ENCODE results near the gene MAGEB6B. TPM values are rescaled to one million over a fixed set of nuclear protein-coding genes. Genes with fewer than 3 reads are reported as not detected.
A peak's percentile ranks its signal among the peaks of the same experiment; 100 is the strongest.
"Not testable (repeated sequence)": the region's sequence is repeated elsewhere in the genome, so short reads cannot be mapped to it uniquely, and the experiment has no call there.

Gene MAGEB6B
- total RNA-seq (not detected), polyA plus RNA-seq (not detected)

GRCh38 chrX:26160301-26160700, at the start of gene MAGEB6B:
Gene MAGEB6B, plus strand, starts transcription at chrX:26160601. Its CDS starts 0 bp downstream, at chrX:26160601.
- CTCF ChIA-PET (ENCODE audit: partially characterized antibody), result no interaction called here
- H3K27me3 ChIP-seq (ENCODE audit: insufficient read depth, low read length), result no peaks in the 10 kb centered on the region
- H3K4me1 ChIP-seq (ENCODE audit: insufficient read depth, low read length), result no peaks in the 10 kb centered on the region
- Mint-ChIP-seq H3K4me1 (no peaks in the 10 kb centered on the region), H3K27ac (no peak within 1 kb of the TSS), H3K9me3 (peaks cover 0 to 8% (median 4%) of the 10 kb centered on the region in 8 donors), H3K36me3 (no peaks in the 10 kb centered on the region), H3K27me3 (no peaks in the 10 kb centered on the region), H3K4me3 (no peak within 1 kb of the TSS)
- H3K36me3 ChIP-seq (ENCODE audit: insufficient read depth, low read length), result no peaks in the 10 kb centered on the region
- intact Hi-C loops (cut with micrococcal nuclease), result no loop called here
- DNase-seq, result no peak
- POLR2A ChIA-PET (ENCODE audit: partially characterized antibody), result no interaction called here
- no peaks in the 10 kb centered on the region for H3K9me3 ChIP-seq (ENCODE audit: control insufficient read depth in 1 of 2, low read length in 2 of 2)
- H3K27ac ChIP-seq (ENCODE audit: low read depth, low read length), result no peak within 1 kb of the TSS
- no peak within 1 kb of the TSS for H3K4me3 ChIP-seq (ENCODE audit: low read length in 2 of 2)

GRCh38 chrX:26138274-26138673, 22.1 kb upstream of the MAGEB6B start, which contains the start of gene MAGEB18:
Gene MAGEB18, plus strand, starts transcription at chrX:26138343. Its CDS starts 643 bp downstream, at chrX:26138986.
- no peaks in the 10 kb centered on the region for H3K4me1 Mint-ChIP-seq
- POLR2A ChIA-PET (ENCODE audit: partially characterized antibody), result no interaction called here
- Histone ChIP-seq H3K4me1 (ENCODE audit: insufficient read depth, low read length) (no peaks in the 10 kb centered on the region), H3K27me3 (ENCODE audit: insufficient read depth, low read length) (no peaks in the 10 kb centered on the region), H3K9me3 (ENCODE audit: control insufficient read depth in 1 of 2, low read length in 2 of 2) (no peaks in the 10 kb centered on the region), H3K4me3 (ENCODE audit: low read length in 2 of 2) (no peak within 1 kb of the TSS), H3K36me3 (ENCODE audit: insufficient read depth, low read length) (no peaks in the 10 kb centered on the region), H3K27ac (ENCODE audit: low read depth, low read length) (no peak within 1 kb of the TSS)
- no peaks in the 10 kb centered on the region for H3K27me3 Mint-ChIP-seq
- no peak within 1 kb of the TSS for H3K27ac Mint-ChIP-seq
- no peak within 1 kb of the TSS for H3K4me3 Mint-ChIP-seq
- H3K9me3 Mint-ChIP-seq, result peaks cover 0 to 8% (median 0%) of the 10 kb centered on the region in 8 donors
- DNase-seq, result no peak
- intact Hi-C loops (cut with micrococcal nuclease), result no loop called here
- no peaks in the 10 kb centered on the region for H3K36me3 Mint-ChIP-seq
- CTCF ChIA-PET (ENCODE audit: partially characterized antibody), result no interaction called here

- no peaks in the 10 kb centered on the region for H3K36me3 ChIP-seq (ENCODE audit: insufficient read depth, low read length)
- intact Hi-C loops (cut with micrococcal nuclease), result no loop called here
- no peaks in the 10 kb centered on the region for H3K4me1 Mint-ChIP-seq
- H3K27me3 Mint-ChIP-seq, result no peaks in the 10 kb centered on the region
- ChIA-PET POLR2A (ENCODE audit: partially characterized antibody) (no interaction called here), CTCF (ENCODE audit: partially characterized antibody) (no interaction called here)
- no peak for DNase-seq
- H3K27me3 ChIP-seq (ENCODE audit: insufficient read depth, low read length), result no peaks in the 10 kb centered on the region
- no peak overlapping the region for H3K27ac ChIP-seq (ENCODE audit: low read depth, low read length)
- no peaks in the 10 kb centered on the region for H3K36me3 Mint-ChIP-seq
- peaks cover 0 to 8% (median under 1%) of the 10 kb centered on the region in 8 donors for H3K9me3 Mint-ChIP-seq
- no peaks in the 10 kb centered on the region for H3K4me1 ChIP-seq (ENCODE audit: insufficient read depth, low read length)
- no peaks in the 10 kb centered on the region for H3K9me3 ChIP-seq (ENCODE audit: control insufficient read depth in 1 of 2, low read length in 2 of 2)
- H3K4me3 ChIP-seq (ENCODE audit: low read length in 2 of 2), result no peak overlapping the region
- no peak overlapping the region for H3K4me3 Mint-ChIP-seq
- no peak overlapping the region for H3K27ac Mint-ChIP-seq
Measured at GRCh38 chrX:26146024-26146423, 14.4 kb upstream of the MAGEB6B start.

GRCh38 chrX:26192204-26192603, 31.8 kb downstream of the MAGEB6B start, which contains the start of gene MAGEB6:
Gene MAGEB6, plus strand, starts transcription at chrX:26192440. Its CDS starts 1,407 bp downstream, at chrX:26193847.
- ChIA-PET CTCF (ENCODE audit: partially characterized antibody) (no interaction called here), POLR2A (ENCODE audit: partially characterized antibody) (no interaction called here)
- Histone ChIP-seq H3K36me3 (ENCODE audit: insufficient read depth, low read length) (no peaks in the 10 kb centered on the region), H3K27ac (ENCODE audit: low read depth, low read length) (no peak within 1 kb of the TSS), H3K9me3 (ENCODE audit: control insufficient read depth in 1 of 2, low read length in 2 of 2) (no peaks in the 10 kb centered on the region), H3K4me1 (ENCODE audit: insufficient read depth, low read length) (no peaks in the 10 kb centered on the region), H3K27me3 (ENCODE audit: insufficient read depth, low read length) (no peaks in the 10 kb centered on the region), H3K4me3 (ENCODE audit: low read length in 2 of 2) (no peak within 1 kb of the TSS)
- Mint-ChIP-seq H3K27me3 (no peaks in the 10 kb centered on the region), H3K4me1 (no peaks in the 10 kb centered on the region), H3K27ac (peak within 1 kb of the TSS in 1 of 7 donors; percentile 5), H3K9me3 (peaks cover 0 to 9% (median 0%) of the 10 kb centered on the region in 8 donors), H3K36me3 (no peaks in the 10 kb centered on the region), H3K4me3 (no peak within 1 kb of the TSS)
- peak in 1 of 5 donors; percentile 19 for DNase-seq
- intact Hi-C loops (cut with micrococcal nuclease), result no loop called here

GRCh38 chrX:26203561-26203960, 43.2 kb downstream of the MAGEB6B start:
- no peaks in the 10 kb centered on the region for H3K36me3 Mint-ChIP-seq
- POLR2A ChIA-PET (ENCODE audit: partially characterized antibody), result no interaction called here
- CTCF ChIA-PET (ENCODE audit: partially characterized antibody), result no interaction called here

GRCh38 chrX:26204717-26205116, 44.3 kb downstream of the MAGEB6B start:
- CTCF ChIA-PET (ENCODE audit: partially characterized antibody); H3K27ac ChIP-seq (ENCODE audit: low read depth, low read length); H3K36me3 Mint-ChIP-seq; H3K27ac Mint-ChIP-seq; POLR2A ChIA-PET (ENCODE audit: partially characterized antibody); H3K4me3 ChIP-seq (ENCODE audit: low read length in 2 of 2); H3K4me1 ChIP-seq (ENCODE audit: insufficient read depth, low read length); H3K4me1 Mint-ChIP-seq; H3K36me3 ChIP-seq (ENCODE audit: insufficient read depth, low read length); H3K27me3 ChIP-seq (ENCODE audit: insufficient read depth, low read length); intact Hi-C loops (cut with micrococcal nuclease); H3K4me3 Mint-ChIP-seq; H3K9me3 ChIP-seq (ENCODE audit: control insufficient read depth in 1 of 2, low read length in 2 of 2); H3K9me3 Mint-ChIP-seq; H3K27me3 Mint-ChIP-seq; DNase-seq: not testable (repeated sequence)

More at GRCh38 chrX:26203561-26203960, 43.2 kb downstream of the MAGEB6B start:
- Mint-ChIP-seq H3K27me3 (no peaks in the 10 kb centered on the region), H3K4me3 (no peak overlapping the region), H3K27ac (no peak overlapping the region), H3K4me1 (no peaks in the 10 kb centered on the region), H3K9me3 (peaks cover 0 to 15% (median 2%) of the 10 kb centered on the region in 8 donors)
- no peaks in the 10 kb centered on the region for H3K27me3 ChIP-seq (ENCODE audit: insufficient read depth, low read length)
- H3K27ac ChIP-seq (ENCODE audit: low read depth, low read length), result no peak overlapping the region
- H3K36me3 ChIP-seq (ENCODE audit: insufficient read depth, low read length), result no peaks in the 10 kb centered on the region
- DNase-seq, result no peak
- H3K9me3 ChIP-seq (ENCODE audit: control insufficient read depth in 1 of 2, low read length in 2 of 2), result no peaks in the 10 kb centered on the region
- no peak overlapping the region for H3K4me3 ChIP-seq (ENCODE audit: low read length in 2 of 2)
- intact Hi-C loops (cut with micrococcal nuclease), result no loop called here
- no peaks in the 10 kb centered on the region for H3K4me1 ChIP-seq (ENCODE audit: insufficient read depth, low read length)

GRCh38 chrX:26208012-26208411, 47.6 kb downstream of the MAGEB6B start:
- Mint-ChIP-seq H3K36me3 (no peaks in the 10 kb centered on the region), H3K4me1 (no peaks in the 10 kb centered on the region), H3K9me3 (peaks cover 0 to 5% (median 0%) of the 10 kb centered on the region in 8 donors), H3K27ac (no peak overlapping the region), H3K27me3 (no peaks in the 10 kb centered on the region), H3K4me3 (no peak overlapping the region)
- ChIA-PET CTCF (ENCODE audit: partially characterized antibody) (no interaction called here), POLR2A (ENCODE audit: partially characterized antibody) (no interaction called here)
- Histone ChIP-seq H3K4me3 (ENCODE audit: low read length in 2 of 2) (no peak overlapping the region), H3K27ac (ENCODE audit: low read depth, low read length) (no peak overlapping the region), H3K27me3 (ENCODE audit: insufficient read depth, low read length) (no peaks in the 10 kb centered on the region), H3K36me3 (ENCODE audit: insufficient read depth, low read length) (no peaks in the 10 kb centered on the region), H3K9me3 (ENCODE audit: control insufficient read depth in 1 of 2, low read length in 2 of 2) (no peaks in the 10 kb centered on the region), H3K4me1 (ENCODE audit: insufficient read depth, low read length) (no peaks in the 10 kb centered on the region)
- DNase-seq, result no peak
- intact Hi-C loops (cut with micrococcal nuclease), result no loop called here
